ENCODE results near the gene TAS1R1.

The TAS1R1 gene

DNA sequence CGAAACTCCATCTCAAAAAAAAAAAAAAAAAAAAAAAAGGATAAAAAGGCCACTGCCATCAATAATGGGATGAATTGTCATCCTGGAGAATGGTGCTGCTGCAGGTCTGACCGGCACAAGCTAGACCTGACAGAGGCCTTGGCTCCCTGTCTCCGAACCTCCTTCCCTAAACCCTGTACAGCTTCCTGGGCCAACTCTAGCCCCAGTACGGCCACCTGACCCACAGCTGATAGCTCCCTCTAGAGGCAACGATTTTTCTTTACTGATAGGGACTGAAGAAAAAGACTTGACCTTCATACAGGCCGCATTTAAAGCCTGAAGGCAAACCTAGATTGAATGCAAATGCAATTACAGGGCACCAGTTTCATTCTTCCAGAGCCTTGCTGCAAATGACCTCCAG lies 31.5 kb upstream of the TAS1R1 start:
- DNase-seq (ENCODE audit: low read depth), result peak; percentile 45
- no peak overlapping the region for H3K4me3 ChIP-seq (ENCODE audit: low read length)
- TF ChIP-seq, protein P1, sequence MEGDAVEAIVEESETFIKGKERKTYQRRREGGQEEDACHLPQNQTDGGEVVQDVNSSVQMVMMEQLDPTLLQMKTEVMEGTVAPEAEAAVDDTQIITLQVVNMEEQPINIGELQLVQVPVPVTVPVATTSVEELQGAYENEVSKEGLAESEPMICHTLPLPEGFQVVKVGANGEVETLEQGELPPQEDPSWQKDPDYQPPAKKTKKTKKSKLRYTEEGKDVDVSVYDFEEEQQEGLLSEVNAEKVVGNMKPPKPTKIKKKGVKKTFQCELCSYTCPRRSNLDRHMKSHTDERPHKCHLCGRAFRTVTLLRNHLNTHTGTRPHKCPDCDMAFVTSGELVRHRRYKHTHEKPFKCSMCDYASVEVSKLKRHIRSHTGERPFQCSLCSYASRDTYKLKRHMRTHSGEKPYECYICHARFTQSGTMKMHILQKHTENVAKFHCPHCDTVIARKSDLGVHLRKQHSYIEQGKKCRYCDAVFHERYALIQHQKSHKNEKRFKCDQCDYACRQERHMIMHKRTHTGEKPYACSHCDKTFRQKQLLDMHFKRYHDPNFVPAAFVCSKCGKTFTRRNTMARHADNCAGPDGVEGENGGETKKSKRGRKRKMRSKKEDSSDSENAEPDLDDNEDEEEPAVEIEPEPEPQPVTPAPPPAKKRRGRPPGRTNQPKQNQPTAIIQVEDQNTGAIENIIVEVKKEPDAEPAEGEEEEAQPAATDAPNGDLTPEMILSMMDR (conservative IDR thresholded peaks at IDR 0.05; ENCODE audit: low read length), result peak; percentile 62

DNA sequence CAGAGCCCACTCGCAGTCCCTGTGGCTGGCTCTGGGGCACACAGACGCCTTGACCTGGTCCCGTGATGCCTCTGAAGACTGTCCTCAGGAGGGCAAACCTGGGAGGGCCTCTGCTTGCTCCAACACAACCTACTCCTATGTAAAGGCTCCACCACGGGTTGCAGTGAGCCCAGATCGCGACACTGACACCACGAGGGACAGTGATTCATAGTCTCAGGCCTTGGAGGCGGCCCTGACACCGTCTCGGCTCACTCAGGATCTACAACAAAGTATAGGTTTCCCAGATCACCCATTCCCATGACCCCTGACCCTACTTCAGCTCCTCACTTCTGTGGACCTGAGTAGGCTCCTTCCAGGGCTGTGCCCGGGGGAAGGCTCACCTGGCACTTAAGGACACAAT lies 28.8 kb upstream of the TAS1R1 start:
- DNase-seq (ENCODE audit: low read depth), result no peak
- H3K4me3 ChIP-seq (ENCODE audit: low read length), result no peak overlapping the region
- TF ChIP-seq, protein P1 (conservative IDR thresholded peaks at IDR 0.05; ENCODE audit: low read length), result no peak

DNA sequence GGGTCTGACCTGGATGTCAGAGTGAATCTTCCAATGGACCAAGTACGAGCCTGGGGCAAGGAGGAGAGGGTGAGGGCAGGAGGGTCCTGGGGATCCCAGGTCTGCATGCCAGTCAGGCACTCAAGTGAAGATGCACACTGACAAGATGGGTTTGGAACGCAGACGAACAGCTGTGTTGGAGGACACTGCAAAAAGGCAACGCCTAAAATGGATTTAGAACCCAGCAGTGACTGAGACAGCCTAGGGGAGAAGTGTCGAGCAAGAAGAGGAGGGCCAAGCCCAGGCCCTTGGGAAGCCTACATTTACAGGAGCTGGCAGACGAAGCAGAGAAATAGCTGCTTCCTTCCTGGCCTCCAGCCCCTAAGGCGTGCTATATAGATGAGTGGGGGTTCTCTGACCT lies 26.6 kb upstream of the TAS1R1 start:
- no peak overlapping the region for H3K4me3 ChIP-seq (ENCODE audit: low read length)
- DNase-seq (ENCODE audit: low read depth), result no peak
- TF ChIP-seq, protein P1 (conservative IDR thresholded peaks at IDR 0.05; ENCODE audit: low read length), result no peak

DNA sequence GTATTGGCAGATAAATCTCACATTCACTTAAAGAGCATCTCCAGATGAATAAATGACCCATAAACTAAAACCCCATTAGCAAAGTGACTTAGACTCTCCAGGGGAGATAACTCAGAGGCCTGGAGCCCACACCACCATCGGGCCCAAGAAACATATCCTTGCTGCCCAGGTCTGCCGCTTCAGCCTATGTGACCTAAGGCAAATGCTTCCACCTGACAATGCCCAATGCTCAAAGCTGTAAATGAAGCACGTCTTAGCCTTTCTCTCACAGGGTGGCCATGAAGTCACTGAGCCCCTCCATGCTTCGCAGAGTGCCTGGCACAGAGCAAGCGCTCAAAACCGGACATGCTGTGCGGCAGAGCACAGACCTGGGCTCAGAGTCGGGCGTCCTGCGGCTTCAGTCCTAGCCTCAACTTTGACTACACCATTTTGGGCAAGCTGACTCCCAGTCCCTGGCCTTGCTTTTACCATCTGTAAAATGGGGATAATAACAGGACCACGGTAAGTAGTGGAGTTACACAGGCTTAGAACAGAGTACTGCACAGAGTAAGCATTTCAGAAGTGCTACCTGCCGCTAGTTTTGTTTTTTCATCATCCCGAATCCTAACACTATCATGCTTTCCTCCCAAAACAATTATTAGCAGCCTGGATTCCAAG lies 24.5 kb upstream of the TAS1R1 start:
- H3K4me3 ChIP-seq (ENCODE audit: low read length), result no peak overlapping the region
- no peak for DNase-seq (ENCODE audit: low read depth)
- TF ChIP-seq, protein P1 (conservative IDR thresholded peaks at IDR 0.05; ENCODE audit: low read length), result no peak

DNA sequence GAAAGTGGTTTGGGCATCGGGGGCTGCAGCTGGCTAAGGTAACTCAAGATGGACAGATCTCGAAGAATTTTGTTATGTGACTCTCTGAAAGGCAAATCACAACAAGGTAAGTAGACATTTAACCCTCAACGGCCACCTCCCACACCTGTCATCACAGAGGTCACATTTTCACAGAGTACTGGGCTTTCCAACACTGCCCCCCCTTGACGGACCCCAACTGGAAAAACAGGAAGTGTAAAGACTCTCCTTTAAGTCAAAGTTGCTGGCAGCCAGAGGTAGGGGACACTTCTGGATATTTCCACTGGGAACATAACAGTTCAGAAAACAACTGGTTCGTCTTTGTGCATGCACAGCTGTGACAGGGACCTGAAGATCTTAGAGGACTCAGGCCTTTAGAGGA lies 23.1 kb upstream of the TAS1R1 start:
- TF ChIP-seq, protein P1 (conservative IDR thresholded peaks at IDR 0.05; ENCODE audit: low read length), result no peak
- no peak for DNase-seq (ENCODE audit: low read depth)
- no peak overlapping the region for H3K4me3 ChIP-seq (ENCODE audit: low read length)

DNA sequence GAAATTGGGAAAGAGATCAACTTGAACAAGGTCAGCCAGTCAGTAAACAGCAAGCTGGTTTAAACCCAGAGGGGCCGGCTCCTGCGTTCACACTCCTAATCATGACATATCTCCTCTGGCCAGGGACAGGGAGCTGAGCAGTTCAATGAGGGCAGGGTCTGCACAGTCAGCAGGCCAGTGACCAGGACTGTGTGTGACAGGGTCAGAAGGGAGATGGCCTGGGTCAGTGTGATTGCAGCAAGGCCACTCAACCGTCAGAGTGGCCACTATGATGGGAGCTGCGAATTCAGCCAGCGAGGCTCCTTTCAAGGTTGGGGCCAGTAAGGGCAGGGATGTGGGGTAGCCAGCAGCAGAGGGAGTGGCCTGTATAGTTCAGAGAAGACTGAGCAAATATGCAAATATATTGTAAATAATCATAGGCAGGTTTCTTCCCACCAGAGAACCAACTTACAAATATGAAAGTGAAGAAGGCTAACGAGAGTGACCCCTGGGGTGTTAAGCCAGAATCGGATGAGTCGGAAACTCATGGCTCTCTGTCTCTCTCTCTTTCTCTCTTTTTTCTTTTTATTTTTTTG lies 20.8 kb upstream of the TAS1R1 start:
- TF ChIP-seq, protein P1 (conservative IDR thresholded peaks at IDR 0.05; ENCODE audit: low read length), result no peak
- no peak overlapping the region for H3K4me3 ChIP-seq (ENCODE audit: low read length)
- DNase-seq (ENCODE audit: low read depth), result no peak

DNA sequence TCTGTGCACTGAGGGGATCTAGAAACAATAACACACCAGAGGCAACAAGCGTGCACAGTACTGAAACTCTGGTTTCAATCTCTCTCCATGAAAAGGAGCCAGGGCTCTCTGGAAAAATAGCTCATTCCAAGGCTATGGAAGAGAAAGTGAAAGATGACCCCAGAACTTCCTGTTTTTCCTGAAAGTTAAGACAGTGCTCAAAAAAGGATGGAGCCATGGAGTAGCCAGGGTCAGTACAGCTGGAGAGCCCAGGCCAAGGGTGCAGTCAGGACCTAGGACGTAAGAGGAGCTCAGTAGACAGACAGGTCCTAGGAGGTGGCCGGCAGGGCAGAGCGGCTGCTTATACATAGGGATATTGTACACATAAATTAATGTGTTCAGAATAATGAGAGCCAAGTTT lies 19.9 kb upstream of the TAS1R1 start:
- DNase-seq (ENCODE audit: low read depth), result no peak
- TF ChIP-seq, protein P1 (conservative IDR thresholded peaks at IDR 0.05; ENCODE audit: low read length), result no peak
- no peak overlapping the region for H3K4me3 ChIP-seq (ENCODE audit: low read length)
